ENCODE measurements around the gene MFAP2. TPM values are rescaled to one million over a fixed set of nuclear protein-coding genes. Genes with fewer than 3 reads are reported as not detected.

The MFAP2 gene
- total RNA-seq, 4 donors from 2014 or later: 9.0 to 28.6 (median 15.0) TPM

DNA sequence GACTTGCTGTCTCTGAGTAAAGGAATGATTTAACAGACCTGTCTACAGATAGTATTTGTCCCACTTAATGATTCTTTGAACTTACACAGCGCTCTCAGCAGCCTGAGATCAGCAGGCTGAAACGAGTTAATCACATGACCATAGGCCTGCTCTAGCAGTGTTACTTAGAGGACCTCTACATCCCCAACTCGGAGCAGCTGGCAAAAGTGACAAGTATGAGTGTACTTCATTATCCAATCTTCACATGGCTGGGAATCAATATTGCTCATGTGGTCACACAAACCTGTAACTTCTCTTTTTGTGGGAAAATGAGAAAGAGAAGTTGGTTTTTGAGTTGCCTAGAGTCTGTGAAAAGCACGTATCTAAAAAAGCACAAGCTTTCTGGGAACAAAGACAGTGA is 42.7 kb upstream of the MFAP2 start:
- TF ChIP-seq, protein P1, sequence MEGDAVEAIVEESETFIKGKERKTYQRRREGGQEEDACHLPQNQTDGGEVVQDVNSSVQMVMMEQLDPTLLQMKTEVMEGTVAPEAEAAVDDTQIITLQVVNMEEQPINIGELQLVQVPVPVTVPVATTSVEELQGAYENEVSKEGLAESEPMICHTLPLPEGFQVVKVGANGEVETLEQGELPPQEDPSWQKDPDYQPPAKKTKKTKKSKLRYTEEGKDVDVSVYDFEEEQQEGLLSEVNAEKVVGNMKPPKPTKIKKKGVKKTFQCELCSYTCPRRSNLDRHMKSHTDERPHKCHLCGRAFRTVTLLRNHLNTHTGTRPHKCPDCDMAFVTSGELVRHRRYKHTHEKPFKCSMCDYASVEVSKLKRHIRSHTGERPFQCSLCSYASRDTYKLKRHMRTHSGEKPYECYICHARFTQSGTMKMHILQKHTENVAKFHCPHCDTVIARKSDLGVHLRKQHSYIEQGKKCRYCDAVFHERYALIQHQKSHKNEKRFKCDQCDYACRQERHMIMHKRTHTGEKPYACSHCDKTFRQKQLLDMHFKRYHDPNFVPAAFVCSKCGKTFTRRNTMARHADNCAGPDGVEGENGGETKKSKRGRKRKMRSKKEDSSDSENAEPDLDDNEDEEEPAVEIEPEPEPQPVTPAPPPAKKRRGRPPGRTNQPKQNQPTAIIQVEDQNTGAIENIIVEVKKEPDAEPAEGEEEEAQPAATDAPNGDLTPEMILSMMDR (IDR thresholded peaks at IDR 0.05; ENCODE audit: low read depth): no peak

DNA sequence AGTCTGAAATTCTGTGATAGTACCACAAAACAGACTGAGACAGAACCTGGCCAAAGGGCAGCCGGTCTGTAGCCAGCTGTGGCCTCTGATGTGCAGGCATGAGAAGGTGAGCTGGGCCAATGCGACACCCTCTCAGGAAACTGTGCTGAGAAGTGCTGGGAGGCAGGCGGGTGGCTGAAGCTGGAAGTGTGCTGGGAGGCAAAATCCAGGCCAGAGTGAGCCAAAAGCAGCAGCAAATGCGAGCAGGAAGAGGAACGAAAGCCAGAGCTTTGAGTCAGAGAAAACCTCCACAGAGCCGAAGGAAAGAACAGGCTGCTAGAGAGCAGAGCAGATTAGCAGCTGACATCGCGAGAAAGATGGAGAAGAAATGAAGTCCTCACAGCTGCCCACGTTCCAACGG is 41.5 kb upstream of the MFAP2 start:
- TF ChIP-seq, protein P1 (IDR thresholded peaks at IDR 0.05; ENCODE audit: low read depth): no peak

DNA sequence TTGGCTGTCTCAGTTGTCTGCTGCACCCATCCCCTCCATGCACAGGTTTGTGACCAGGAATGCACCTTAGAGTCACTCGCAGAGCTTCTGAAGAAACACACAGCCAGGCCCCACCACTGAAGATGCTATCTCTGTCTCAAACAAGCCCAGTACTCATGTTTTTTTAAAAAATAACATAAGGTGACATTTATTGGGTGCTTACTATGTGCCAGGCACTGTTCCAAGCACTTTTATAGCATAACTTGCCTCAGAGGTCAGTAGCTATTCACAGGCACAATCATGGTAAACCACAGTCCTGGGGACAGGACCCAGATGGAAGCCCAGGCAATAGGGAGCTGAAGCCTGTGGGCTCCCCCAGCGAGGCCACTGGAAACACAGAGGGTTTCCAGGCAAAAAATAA is 40.1 kb upstream of the MFAP2 start:
- TF ChIP-seq, protein P1 (IDR thresholded peaks at IDR 0.05; ENCODE audit: low read depth): no peak

DNA sequence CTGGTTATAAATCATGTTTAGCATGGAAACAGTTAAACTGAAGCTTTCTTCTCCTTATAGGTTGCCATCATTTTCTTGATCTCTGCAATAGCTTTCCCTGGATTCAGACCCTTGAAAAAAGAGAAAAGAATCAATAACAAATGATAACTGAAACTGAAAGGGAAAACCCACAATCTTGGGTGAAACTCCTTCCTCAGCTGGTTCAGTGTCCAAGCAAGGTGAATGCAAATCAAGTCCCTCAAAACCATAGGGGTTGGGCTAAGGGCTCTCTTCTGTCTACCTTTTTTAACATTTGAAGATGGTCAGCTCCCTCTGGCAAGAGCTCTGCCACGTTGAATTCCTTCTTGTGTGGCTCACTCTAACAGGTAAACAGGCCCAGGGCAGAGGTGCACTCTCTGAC is 38.4 kb upstream of the MFAP2 start:
- TF ChIP-seq, protein P1 (IDR thresholded peaks at IDR 0.05; ENCODE audit: low read depth): no peak

DNA sequence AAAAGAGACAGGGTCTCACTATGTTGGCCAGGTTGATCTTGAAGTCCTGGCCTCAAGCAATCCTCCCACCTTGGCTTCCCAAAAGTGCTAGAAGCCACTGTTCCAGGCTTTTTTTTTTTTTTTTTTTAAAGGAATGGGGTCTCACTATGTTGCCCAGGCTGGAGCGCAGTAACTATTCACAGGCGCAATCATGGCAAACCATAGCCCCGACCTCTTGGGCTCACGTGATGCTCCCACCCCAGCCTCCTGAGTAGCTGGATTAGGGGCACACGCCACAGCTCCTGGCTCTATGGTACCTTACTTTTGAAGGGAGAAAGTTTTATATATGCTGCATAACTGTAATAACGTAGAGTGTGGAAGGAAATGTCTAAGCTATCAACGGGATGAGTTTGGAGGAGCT is 37.0 kb upstream of the MFAP2 start:
- TF ChIP-seq, protein P1 (IDR thresholded peaks at IDR 0.05; ENCODE audit: low read depth): no peak

DNA sequence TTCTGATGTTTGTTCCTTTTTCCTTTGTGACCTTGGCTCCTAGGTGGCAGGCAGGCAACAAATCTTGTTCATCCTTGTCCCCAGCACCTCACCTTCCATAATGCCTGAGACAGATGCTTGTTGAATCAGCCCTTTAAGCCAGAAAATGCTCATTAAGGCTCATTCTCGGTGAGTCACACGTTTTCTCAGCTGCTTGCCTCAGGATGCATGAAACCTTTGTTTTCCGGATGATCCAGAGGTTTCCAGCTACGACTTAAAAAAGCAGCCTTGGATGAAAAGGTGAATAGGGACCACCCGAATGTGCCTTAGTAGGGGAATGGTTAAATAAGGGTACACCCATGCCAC is 35.9 kb upstream of the MFAP2 start:
- TF ChIP-seq, protein P1 (IDR thresholded peaks at IDR 0.05; ENCODE audit: low read depth): no peak

DNA sequence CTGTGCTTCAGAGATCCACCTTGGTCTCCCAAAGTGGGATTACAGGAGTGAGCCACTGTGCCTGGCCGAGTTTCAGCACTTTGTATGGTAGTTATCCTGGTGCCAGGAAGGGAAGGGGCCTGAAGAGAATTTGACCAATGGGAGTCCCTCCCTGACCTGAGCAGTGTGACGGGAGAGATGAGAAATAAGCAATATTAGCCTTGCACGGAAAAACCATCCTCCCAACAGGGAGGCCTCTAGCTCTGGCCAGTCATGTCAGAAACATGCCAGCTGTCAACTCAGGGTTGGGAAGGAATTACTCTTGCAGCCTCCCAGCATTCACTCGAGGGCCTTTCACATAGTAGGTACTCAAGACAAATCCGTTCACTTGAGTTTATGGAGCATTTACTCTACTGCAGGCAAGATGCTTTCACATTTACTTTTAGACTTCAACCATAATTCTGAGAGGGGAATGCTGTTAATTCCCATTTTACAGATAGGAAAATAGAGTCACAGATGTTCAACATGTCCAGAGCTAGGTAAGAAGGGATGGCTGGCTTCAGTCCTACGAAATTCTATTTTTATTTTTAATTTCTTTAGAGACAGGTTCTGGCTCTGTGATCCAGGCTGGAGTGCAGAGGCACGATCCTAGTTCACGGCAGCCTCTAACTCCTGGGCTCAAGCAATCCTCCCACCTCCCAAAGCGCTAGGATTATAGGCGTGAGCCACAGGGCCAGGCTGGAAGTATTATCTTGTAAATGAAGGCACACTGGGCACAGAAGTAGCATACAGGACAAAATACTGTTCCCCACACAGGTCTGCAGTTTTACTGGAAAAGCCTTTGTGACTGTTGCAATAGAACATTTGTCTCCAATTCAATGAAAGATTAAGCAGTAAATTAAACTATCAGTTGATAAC is 34.5 kb upstream of the MFAP2 start:
- TF ChIP-seq, protein P1 (IDR thresholded peaks at IDR 0.05; ENCODE audit: low read depth): no peak
